Dermis blood vessel endothelial cell (primary cell): ENCODE measurements around the gene TRABD. TPM values are rescaled to one million over a fixed set of nuclear protein-coding genes. Genes with fewer than 3 reads are reported as not detected.
"Not testable (repeated sequence)": the region's sequence is repeated elsewhere in the genome, so short reads cannot be mapped to it uniquely, and the experiment has no call there.

Source experiments
- DNase-seq: peaks from one replicate; pipeline ENCODE4 v3.0.0; 2010
- total RNA-seq: library from RNA; depleted of rRNA; stranded (reverse); fragments of >200 nt; gene quantifications from 2 replicates; pipeline ENCODE4 v1.2.3, GENCODE V29; 2014

Gene TRABD, protein sequence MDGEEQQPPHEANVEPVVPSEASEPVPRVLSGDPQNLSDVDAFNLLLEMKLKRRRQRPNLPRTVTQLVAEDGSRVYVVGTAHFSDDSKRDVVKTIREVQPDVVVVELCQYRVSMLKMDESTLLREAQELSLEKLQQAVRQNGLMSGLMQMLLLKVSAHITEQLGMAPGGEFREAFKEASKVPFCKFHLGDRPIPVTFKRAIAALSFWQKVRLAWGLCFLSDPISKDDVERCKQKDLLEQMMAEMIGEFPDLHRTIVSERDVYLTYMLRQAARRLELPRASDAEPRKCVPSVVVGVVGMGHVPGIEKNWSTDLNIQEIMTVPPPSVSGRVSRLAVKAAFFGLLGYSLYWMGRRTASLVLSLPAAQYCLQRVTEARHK
- 25.2 and 39.4 TPM in 2 replicates for total RNA-seq

DNA sequence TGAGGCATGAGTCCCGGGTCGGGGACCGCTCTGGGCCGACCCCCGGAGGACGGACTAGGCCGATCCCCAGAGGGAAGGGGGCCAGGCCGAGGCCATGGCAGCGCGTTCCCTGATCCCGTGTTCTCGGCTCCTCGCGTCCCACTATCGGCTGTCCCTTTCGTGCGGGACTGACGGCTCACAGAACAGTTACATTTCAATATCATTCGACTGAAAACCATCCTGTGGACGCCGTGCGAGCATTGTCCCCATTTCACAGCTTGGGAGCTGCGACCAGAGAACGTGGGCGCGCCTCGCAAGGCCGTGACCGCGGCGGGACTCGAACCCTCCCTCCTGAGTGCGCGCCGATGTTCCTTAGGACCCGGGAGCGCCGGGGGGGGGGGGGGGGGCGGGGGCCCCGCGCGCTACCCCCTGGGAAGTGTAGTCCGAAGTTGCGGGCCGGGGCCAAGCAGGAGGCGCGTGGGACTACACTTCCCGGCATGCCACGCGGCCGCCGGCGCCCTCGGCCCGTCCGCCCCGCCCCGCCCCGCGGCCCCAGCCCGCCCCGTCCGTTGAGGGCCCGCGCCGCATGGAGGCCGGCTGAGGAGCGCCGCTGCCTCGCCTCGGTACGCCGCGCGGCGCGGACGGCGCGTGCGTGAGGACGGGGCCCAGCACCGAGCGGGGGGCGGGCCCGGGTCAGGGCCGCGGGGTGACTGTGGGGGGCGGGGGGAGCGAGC, at the start of gene TRABD:
Gene TRABD, plus strand, starts transcription at position 539 of the 713 bp plus-strand sequence. CDS start 7,148 bp downstream, outside the sequence.
- DNase-seq, result peak; percentile 90

DNA sequence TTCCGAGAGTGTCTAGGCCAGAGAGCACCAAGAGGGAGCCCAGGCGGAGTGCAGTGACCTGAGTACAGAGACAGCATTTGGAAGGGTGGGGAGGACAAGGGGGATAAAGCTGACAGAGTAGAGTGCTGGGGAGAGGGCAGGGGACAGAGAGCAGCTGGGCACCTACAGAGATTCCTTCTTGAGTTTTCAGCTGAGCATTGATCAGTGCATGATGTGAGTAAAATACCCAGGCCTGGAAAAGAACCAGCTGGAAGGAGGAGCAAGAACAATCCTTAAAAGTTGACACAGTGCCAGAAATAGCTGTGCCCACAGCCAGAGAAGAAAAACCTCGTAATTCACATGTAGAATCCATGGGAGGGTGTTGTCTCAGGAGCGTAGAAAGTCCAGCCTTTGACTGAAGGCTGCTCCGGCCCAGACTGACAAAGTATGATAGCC, 49.1 kb upstream of the TRABD start:
- peak; percentile 25 for DNase-seq

DNA sequence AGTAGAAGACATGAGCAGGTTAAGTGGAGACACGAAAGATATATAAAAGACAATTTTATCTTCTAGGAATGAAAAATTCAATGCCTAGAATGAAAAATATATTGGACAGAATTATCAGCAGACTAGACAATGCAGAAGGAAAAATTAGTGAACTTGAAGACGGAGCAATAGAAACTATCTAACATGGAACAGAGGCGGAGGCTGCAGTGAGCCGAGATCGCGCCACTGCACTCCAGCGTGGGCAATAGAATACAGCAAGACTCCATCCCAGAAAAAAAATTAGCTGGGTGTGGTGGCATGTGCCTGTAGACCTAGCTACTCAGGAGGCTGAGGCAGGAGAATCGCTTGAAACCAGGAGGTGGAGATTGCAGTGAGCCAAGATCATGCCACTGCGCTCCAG, 48.4 kb upstream of the TRABD start:
- not testable (repeated sequence) for DNase-seq

DNA sequence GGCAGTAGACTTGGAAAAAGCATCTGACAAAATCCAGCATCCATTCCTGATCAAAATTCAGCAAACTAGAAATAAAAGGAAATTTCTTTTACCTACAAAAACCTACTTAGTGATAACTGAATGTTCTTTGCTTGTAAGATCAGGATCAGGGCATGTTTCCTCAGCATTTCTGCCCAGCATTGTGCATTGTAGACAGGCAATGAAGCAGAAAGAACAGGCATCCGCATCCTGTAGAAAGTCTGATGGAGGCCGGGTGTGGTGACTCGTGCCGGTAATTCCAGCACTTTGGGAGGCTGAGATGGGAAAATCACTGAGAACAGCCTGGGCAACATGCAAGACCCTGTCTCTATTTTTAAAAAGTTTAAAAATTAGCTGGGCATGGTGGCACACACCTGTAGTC, 47.7 kb upstream of the TRABD start:
- DNase-seq, result no peak

DNA sequence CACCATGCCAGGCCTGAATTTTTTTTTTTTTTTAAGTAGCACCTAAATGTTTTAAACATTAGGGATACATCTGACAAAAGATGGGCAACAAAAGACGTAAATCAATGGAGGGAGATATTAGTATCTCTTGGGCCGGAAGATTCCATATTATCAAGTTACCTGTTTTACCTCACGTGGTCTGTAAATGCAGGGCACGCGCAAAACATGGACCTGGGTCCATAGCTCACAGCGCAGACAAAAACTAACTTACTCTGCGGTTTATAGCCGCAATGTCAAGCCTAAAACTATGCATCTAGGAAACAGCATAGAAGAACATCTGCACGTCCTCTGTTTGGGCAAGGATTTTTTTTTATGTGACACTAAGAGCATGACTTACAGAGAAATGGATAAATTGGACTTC, 46.7 kb upstream of the TRABD start:
- DNase-seq, result no peak

DNA sequence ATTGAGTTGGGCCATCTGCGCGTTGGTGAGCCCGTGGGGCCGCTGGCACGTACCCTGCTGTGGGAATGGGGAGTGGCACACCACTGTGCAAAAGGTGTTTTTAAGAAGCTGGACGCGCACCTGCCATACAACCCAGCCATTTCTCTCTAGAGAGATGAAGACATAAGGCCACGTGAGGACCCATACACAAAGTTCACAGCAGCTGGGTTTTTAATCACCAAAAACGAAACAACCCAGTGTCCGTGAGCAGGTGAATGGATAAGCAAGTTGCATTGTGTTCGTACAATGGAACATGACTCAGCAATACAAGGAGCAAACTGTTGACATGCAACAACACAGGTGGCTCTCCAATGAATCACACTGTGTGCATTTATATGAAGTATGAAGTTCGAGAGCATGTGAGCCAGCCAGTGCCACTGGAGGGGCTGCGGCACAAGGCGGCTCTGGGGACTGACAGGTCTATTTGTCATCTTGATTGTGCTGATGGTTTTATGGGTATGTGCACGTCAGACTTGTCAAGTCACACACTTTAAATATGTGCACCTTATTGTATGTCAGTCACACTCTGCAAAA, 45.8 kb upstream of the TRABD start:
- peak; percentile 53 for DNase-seq

DNA sequence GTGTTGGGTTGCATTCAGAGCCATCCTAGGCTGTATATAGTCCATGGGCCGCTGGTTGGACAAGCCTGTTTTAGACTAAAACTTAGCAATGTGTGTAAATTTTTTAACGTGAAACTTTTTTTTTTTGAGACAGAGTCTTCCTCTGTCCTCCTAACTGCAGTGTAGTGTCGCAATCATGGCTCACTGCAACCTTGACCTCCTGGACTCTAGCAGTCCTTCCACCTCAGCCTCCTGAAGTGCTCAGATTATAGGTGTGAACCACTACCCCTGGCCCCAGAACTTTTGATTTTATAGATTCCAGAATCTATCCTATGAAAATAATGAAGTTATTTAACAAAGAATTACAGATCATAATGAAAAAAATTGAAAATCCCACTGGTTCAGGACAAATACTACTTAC, 45.1 kb upstream of the TRABD start:
- DNase-seq, result no peak

DNA sequence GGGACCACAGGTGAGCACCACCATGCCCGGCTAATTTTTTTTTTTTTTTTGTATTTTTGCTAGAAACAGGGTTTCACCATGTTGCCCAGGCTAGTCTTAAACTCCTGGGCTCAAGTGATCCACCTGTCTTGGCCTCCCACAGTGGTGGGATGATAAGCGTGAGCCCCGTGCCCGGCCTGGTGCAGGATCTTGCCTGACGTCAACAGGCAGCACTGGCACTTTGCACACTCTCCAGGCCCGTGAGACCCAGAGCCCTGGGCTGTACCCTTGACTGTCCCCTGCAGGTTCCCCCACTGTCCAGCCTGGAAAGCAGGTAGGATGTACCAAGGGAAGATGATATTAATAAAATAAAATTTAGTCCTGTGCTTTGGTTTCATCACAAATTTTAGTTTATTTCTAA, 44.3 kb upstream of the TRABD start:
- no peak for DNase-seq

DNA sequence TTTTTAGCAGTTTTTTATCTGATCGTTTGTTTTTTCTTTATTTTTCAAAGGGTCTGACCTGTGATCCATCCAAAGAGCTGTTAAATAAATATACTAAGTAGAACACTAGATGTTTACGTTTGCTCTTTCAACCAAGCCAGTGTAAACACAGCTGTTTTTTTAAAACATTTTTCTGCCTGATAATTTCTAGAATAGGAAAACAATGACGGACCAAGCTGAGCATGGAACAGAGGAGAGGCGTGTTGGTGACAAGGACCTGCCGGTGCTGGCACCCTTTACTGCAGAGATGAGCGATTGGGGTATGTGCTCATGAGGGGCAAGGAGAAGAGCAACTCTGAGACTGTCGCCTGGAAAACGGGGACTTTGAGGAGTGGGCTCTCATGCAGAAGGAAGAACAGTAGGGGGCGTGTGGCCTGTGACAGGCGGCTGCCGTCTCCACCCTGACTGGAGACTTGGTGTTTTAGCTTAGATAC, 43.8 kb upstream of the TRABD start:
- DNase-seq, result no peak

DNA sequence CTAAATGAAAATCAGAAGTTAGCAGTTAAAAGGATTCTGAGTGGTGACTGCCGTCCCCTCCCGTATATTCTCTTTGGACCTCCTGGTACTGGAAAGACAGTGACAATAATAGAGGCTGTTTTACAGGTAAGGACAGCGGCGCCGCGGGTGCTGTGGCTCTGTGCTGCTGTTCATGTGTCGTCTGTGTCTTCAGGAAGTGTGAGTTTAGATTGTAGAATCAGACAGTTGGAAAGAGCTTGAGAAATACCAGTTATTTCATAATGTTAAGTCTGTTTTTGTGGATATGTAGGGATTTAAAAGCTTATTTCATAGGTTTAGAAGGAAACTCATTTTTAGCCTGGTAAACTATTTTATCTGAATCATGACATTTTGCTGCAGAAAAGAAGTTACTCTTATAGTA, 42.6 kb upstream of the TRABD start:
- no peak for DNase-seq

DNA sequence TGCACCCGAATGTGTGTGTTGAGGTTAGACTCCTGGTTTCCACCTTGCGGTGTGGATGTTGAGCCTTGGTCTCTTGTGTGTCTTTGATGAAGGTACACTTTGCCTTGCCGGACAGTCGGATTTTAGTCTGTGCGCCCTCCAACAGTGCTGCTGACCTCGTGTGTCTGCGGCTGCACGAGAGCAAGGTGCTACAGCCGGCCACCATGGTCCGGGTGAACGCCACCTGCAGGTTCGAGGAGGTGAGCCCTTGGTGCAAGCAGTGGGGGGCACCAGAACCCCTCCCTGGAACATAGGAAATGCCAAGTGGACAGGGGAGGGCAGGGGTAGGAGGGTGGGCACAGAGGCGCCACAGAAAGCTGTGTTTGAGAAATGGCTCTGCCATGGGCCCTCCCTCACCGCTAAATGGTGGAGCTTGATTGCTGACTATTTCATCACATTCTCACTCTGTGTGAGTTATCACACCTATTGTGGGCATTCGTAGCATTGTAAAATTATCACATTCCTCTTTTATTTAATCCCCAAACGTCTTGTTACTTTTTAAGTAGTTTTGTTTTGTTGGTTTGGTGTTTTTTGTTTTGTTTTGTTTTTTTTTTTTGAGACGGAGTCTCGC, 41.6 kb upstream of the TRABD start:
- DNase-seq, result no peak

DNA sequence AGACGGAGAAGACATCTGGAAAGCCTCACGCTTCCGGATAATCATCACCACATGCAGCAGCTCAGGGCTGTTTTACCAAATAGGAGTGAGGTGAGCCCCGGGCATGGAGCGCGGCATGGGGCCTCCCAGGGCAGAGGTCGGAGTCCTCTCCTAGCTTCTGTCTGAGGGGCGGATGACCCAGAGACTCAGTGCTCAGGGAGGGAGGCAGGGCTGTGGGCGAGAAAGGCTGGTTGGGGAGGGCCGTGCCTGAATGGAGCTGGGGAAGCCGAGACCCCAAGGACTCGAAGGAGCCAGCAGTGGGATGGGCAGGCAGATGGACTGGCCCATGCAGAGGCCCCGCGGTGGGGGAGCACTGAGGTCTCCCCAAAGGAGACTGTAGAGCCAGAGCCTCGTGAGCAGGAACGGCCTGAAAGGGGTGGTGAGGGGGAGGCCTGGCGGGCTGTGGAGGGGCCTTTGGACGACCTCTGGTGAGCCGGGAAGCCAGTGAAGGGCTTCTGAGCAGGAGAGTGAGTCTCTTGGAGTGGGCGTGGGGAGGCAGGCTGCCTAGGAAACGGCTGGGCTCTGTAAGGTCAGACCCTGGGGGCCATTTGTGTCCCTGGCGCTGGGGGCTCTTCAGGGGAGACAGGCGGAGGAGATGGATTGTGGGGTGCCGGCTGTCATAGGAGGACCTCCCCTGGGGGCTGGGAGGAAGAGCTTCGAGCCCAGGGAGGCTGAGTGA, 39.8 kb upstream of the TRABD start:
- DNase-seq, result no peak

DNA sequence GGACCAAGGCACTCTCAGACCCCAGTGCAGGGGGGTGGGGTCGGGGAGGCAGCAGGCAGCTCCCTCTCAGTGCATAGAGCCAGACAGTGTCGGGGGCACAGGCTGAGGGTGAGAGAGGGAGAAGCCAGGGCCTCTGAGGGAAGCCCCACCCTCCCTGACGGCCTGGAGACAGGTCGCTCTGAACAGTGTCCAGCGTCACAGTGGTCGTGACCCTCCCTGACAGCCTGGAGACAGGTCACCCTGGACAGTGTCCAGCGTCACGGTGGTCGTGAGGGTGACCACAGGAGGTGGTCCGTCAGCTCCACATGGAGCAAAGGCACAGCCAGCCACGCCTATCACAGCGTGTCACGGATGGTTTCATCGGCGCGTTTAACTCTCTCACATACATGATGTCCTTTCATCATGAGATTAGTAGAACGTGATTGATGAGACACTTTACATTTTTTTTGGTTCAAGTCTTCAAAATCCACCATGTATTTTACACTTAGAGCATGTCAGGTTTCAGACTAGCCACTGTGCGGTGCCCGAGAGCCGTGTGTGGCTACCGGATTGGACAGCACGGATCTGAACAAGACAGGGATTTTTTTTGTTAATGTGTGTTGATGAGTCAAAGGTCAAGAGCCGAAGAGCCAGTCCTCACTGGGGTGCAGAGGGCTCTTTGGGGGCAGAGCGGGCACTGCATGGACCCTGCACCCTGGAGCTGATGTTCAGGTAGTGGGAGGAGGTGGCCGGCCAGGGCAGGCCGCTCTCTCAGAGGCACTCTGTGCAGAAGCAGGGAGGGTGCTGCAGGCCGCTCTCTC, 39.1 kb upstream of the TRABD start:
- peak; percentile 56 for DNase-seq

DNA sequence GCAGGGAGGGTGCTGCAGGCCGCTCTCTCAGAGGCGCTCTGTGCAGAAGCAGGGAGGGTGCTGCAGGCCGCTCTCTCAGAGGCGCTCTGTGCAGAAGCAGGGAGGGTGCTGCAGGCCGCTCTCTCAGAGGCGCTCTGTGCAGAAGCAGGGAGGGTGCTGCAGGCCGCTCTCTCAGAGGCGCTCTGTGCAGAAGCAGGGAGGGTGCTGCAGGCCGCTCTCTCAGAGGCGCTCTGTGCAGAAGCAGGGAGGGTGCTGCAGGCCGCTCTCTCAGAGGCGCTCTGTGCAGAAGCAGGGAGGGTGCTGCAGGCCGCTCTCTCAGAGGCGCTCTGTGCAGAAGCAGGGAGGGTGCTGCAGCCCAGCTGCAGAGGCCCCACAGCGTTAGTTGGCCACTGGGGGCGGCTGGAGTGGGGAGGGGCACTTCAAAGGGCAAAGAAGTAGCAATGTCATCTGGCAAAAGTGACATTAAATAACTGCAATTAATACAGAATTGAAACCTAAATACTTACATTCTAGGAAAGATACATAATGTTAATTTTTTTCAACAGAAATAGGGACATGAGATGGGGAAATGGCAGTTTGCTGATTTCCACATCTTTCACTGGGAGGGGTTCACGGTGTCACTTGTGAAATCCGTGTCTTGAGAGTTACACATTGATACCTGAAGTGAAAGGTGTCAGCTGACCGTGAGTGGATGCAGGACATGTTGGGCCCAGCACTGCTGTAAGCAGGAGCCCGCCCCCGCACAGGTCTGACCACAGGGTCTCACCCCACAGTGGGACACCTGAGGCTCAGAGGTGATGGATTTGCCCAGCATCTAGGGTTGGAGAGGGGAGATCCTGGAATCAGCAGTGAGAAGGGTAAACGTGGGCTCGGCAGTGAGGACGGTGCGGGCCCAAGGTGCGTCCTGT, 38.2 kb upstream of the TRABD start:
- not testable (repeated sequence) for DNase-seq

DNA sequence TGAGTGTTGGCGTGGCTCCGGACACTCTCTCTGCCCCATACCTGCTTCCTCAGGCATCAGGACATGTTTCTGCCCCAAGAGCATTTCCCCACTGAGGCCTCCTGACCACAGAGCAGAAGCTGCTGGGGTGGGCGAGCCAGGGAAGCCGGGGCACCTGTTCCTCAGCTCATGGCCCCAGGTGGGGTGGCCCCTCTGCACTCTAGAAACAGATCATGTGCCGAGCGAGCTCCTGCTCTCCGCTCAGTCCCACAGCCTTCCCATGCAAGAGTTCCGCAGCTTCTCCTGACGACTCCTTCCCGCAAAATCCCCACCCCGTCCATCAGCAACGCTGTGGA, 37.6 kb upstream of the TRABD start:
- no peak for DNase-seq

DNA sequence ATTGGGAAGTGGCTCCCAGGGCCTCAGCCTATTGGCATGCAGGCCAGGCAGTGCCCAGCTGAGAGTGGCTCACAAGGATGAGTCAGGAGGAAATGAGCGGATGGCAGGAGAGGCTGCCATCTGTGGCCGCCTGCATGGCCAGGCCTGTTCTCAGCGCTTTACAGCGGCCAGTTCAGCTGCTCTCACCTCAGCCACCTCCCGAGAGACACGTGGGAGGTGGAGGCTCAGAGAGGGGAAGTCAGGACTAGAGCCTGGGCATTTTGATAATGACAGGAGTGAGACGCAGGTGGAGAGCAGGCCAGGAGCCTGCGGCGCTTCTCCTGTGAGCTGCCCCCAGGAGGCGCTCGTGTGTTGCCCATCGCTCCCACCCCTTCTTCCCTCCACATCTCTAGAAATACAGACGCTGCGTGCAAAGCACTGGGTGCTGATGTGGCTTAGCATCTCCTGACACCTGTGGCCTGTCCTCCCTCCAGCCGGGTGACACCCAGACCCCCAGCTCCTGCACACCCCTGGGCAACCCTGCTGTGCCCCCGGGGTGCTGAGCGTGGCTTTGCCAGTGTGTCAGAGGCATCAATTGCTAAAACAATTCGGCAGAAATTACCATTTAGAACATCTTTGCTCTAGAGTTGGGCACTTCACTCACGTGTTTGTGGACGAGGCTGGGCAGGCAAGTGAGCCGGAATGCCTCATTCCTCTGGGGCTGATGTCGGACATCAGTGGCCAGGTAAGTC, 36.6 kb upstream of the TRABD start:
- peak; percentile 78 for DNase-seq

DNA sequence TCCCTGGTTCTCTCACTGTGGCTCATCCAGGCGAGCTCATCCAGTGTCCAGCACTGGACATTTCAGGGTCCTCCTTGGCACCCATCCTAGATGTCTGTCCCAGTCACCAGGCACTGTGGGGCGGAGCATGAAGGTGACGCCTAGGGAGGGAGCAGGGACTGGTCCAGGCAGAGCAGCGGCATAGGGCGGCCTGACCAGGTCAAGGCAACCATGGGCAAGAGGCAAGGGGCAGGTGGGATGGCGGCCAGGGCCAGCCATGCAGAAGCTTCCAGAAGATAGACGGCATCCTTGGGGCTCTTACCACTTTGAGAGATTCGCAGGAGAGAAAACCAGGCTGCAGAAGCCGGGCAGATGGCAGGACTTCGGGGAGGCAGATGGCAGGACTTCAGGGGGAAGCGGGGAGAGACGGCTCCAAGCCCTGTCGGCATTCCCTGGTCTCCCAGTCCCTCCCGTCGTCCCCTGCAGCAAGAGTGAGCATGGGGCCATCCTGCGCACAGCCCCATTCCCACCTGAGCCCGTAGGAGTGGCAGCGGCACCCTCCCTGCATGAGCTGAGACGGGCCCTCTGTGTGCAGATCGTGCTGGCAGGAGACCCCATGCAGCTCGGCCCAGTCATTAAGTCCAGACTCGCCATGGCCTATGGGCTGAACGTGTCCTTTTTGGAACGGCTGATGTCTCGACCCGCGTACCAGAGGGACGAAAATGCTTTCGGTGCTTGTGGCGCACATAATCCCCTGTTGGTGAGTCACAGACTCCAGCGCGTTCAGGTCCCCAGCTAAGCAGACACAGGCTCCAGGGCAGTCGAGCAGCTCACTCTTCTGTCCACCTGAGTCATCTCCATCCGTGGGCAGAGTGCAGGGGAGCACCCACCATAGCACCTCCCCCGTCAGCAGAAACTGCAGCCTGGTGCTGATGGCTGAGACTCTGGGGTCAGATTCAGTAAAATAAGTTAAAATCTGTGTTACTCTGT, 35.3 kb upstream of the TRABD start:
- no peak for DNase-seq
